Esophagus muscularis mucosa (tissue), 3 donors: Measurements from ENCODE around the gene CCK.

Source experiments
- POLR2A ChIP-seq: fragments of 450-650 bp; IDR thresholded peaks from one replicate; pipeline ENCODE4 v1.6.1; 2017; ENCODE audit warnings: antibody characterized with exemption, moderate library complexity, mild to moderate bottlenecking, low read depth
- POLR2AphosphoS5 ChIP-seq, 2 donors: sonication (generic); formaldehyde crosslinking; IDR thresholded peaks; one replicate each; pipeline ENCODE4 v1.6.1; 2017; ENCODE audit warnings: antibody characterized with exemption in 2 of 2
- TF ChIP-seq, protein P1 (sequence below), 3 experiments: fragments of 200-600 bp in 2 of 3; fragments of 450-650 bp in 1 of 3; sonication (generic) in 2 of 3; IDR thresholded peaks; one replicate each; pipeline ENCODE4 v1.5.1; 2017 to 2019; ENCODE audit warnings: antibody characterized with exemption in 3 of 3, mild to moderate bottlenecking in 2 of 3, moderate library complexity in 1 of 3

DNA sequence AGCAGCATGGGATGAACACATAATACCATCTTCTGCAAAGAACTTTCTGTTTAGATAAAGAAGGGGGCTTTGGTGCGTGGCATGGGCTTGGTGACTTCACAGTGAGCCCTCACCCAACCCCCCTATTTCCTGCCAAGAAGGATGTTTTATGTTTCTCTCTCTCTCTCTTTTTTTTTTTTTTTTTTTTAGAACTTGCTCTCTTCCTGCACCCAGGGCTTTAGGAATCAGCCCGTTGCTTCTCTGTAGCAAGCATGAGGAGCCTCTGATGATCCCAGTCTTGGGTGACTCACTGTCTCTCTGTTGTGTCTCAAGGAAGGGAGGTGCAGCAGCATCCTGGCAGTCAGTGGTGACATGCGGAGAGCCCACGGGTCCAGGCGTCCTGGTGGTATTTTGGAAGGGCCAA lies 49.1 kb downstream of the CCK start:
- TF ChIP-seq, protein P1, sequence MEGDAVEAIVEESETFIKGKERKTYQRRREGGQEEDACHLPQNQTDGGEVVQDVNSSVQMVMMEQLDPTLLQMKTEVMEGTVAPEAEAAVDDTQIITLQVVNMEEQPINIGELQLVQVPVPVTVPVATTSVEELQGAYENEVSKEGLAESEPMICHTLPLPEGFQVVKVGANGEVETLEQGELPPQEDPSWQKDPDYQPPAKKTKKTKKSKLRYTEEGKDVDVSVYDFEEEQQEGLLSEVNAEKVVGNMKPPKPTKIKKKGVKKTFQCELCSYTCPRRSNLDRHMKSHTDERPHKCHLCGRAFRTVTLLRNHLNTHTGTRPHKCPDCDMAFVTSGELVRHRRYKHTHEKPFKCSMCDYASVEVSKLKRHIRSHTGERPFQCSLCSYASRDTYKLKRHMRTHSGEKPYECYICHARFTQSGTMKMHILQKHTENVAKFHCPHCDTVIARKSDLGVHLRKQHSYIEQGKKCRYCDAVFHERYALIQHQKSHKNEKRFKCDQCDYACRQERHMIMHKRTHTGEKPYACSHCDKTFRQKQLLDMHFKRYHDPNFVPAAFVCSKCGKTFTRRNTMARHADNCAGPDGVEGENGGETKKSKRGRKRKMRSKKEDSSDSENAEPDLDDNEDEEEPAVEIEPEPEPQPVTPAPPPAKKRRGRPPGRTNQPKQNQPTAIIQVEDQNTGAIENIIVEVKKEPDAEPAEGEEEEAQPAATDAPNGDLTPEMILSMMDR (IDR thresholded peaks at IDR 0.05), result no peak
- TF ChIP-seq POLR2A, result no peak
- TF ChIP-seq POLR2AphosphoS5 (IDR thresholded peaks at IDR 0.05), result no peak
